B cell (primary cell): ENCODE measurements around the gene DOCK6. TPM values are rescaled to one million over a fixed set of nuclear protein-coding genes. Genes with fewer than 3 reads are reported as not detected.

Source experiments
- ATAC-seq: fragments of 200-7000 bp; cut with Tn5 transposase; one replicate; pipeline ENCODE4 v1.10.0; 2021; ENCODE audit warnings: low read depth, mild to moderate bottlenecking, moderate number of reproducible peaks, moderate library complexity
- CTCF ChIA-PET: fragments of 350-600 bp; sonication (Branson Sonifier 250); formaldehyde crosslinking; loops from one replicate; lab custom pipeline; 2021; ENCODE audit warnings: antibody characterized with exemption, inconsistent platforms; lab: Charles Lee
- POLR2A ChIA-PET: fragments of 350-600 bp; sonication (Branson Sonifier 250); formaldehyde crosslinking; loops from one replicate; lab custom pipeline; 2021; ENCODE audit warnings: antibody characterized with exemption; lab: Charles Lee
- DNase-seq: peaks from one replicate; pipeline ENCODE4 v3.0.0; 2013
- H2AFZ ChIP-seq: 2 replicates; pipeline ENCODE4 v1.6.1; 2012; ENCODE audit warnings: mild to moderate bottlenecking, low read depth, low read length; ENCODE audit not compliant: insufficient read depth, poor library complexity, severe bottlenecking
- H3K27ac ChIP-seq, 2 donors: 1 replicate in 1 of 2; 2 replicates in 1 of 2; pipeline ENCODE4 v1.5.1; 2012 to 2013; ENCODE audit warnings: low read length in 2 of 2, mild to moderate bottlenecking in 2 of 2, moderate library complexity in 1 of 2
- H3K27me3 ChIP-seq, 4 experiments: fragments of 200-600 bp in 1 of 4; sonication (generic) in 1 of 4; replicated peaks in 1 of 4; 1 replicate in 2 of 4; 2 replicates in 2 of 4; pipeline versions ENCODE4 v1.6.1 to v1.7.0; 2013 to 2016; ENCODE audit warnings: low read length in 3 of 4, mild to moderate bottlenecking in 2 of 4, mixed read lengths in 1 of 4, moderate library complexity in 1 of 4; ENCODE audit not compliant: insufficient read depth in 4 of 4, control insufficient read depth in 3 of 4; ENCODE audit errors: control extremely low read depth in 1 of 4
- H3K36me3 ChIP-seq, 2 experiments: replicated peaks in 1 of 2; 1 replicate in 1 of 2; 2 replicates in 1 of 2; pipeline versions ENCODE4 v1.6.1 to v1.7.1; 2013; ENCODE audit warnings: low read length in 1 of 2; ENCODE audit not compliant: insufficient read depth in 2 of 2, control insufficient read depth in 1 of 2; ENCODE audit errors: control extremely low read depth in 1 of 2, extremely low read depth in 1 of 2
- H3K4me1 ChIP-seq, 2 donors: fragments of 200-600 bp in 1 of 2; sonication (generic) in 1 of 2; 1 replicate in 1 of 2; 2 replicates in 1 of 2; pipeline versions ENCODE4 v1.5.1 to v1.6.1; 2013 to 2017; ENCODE audit warnings: low read length in 2 of 2; ENCODE audit not compliant: control insufficient read depth in 2 of 2, insufficient read depth in 2 of 2
- H3K4me2 ChIP-seq: replicated peaks from 2 replicates; pipeline ENCODE3; 2012; ENCODE audit warnings: mild to moderate bottlenecking, low read depth, low read length; ENCODE audit not compliant: poor library complexity, severe bottlenecking
- H3K4me3 ChIP-seq, 5 experiments: fragments of 200-600 bp in 1 of 5; sonication (generic) in 1 of 5; 1 replicate in 3 of 5; 2 replicates in 2 of 5; pipeline versions ENCODE4 v1.5.1 to v1.7.0; 2011 to 2016; ENCODE audit warnings: low read length in 4 of 5, mild to moderate bottlenecking in 4 of 5, low read depth in 2 of 5, control low read depth in 1 of 5, moderate library complexity in 1 of 5; ENCODE audit not compliant: insufficient read depth in 1 of 5; ENCODE audit errors: control extremely low read depth in 1 of 5, extremely low read depth in 1 of 5
- H3K79me2 ChIP-seq: fragments of 200-600 bp; sonication (generic); one replicate; pipeline ENCODE4 v1.6.0; 2016; ENCODE audit warnings: low read length; ENCODE audit not compliant: control insufficient read depth, insufficient read depth
- H3K9ac ChIP-seq: fragments of 200-600 bp; sonication (generic); 2 replicates; pipeline ENCODE4 v1.6.1; 2017; ENCODE audit warnings: mild to moderate bottlenecking, low read length, moderate library complexity
- H3K9me3 ChIP-seq, 3 donors: one replicate each; pipeline versions ENCODE4 v1.6.1 to v1.7.1; 2013; ENCODE audit warnings: low read length in 2 of 3; ENCODE audit not compliant: control insufficient read depth in 2 of 3, insufficient read depth in 1 of 3; ENCODE audit errors: control extremely low read depth in 1 of 3
- H4K20me1 ChIP-seq: 2 replicates; pipeline ENCODE4 v1.6.0; 2012; ENCODE audit warnings: mild to moderate bottlenecking, low read length; ENCODE audit not compliant: insufficient read depth, control insufficient read depth, poor library complexity, severe bottlenecking
- H3K27ac Mint-ChIP-seq: one replicate; pipeline ENCODE4 v1.8.0; 2021; ENCODE audit warnings: mixed read lengths
- H3K27me3 Mint-ChIP-seq: one replicate; pipeline ENCODE4 v1.8.0; 2021; ENCODE audit warnings: mixed read lengths
- H3K4me1 Mint-ChIP-seq: one replicate; pipeline ENCODE4 v1.8.0; 2021; ENCODE audit warnings: mixed read lengths
- H3K4me3 Mint-ChIP-seq: one replicate; pipeline ENCODE4 v1.8.0; 2021; ENCODE audit warnings: mixed read lengths
- H3K9me3 Mint-ChIP-seq: one replicate; pipeline ENCODE4 v1.8.0; 2022; ENCODE audit warnings: mixed read lengths; ENCODE audit not compliant: insufficient read depth
- CTCF ChIP-seq: fragments of 200-600 bp; IDR thresholded peaks from one replicate; pipeline ENCODE4 v1.8.0; 2022; ENCODE audit warnings: antibody characterized with exemption, mild to moderate bottlenecking
- EZH2 ChIP-seq: IDR thresholded peaks from 2 replicates; pipeline ENCODE4 v1.6.1; 2012; ENCODE audit warnings: borderline replicate concordance, low read depth, mild to moderate bottlenecking, moderate library complexity, low read length; ENCODE audit not compliant: insufficient read depth, poor library complexity, severe bottlenecking
- WGBS: methylation state at CpG from one replicate; pipeline ENCODE4 v1.1.5; 2013; ENCODE audit warnings: missing lambda C conversion rate; ENCODE audit not compliant: insufficient coverage; 5-methylcytosine and 5-hydroxymethylcytosine counted together
- intact Hi-C: fragments of 100-400 bp; cut with micrococcal nuclease; formaldehyde crosslinking; loops from one replicate; pipeline ENCODE4 v1.10.0; 2022
- polyA plus RNA-seq: library from polyadenylated mRNA; depleted of rRNA; stranded (reverse); fragments of >200 nt; gene quantifications from 2 replicates; pipeline ENCODE4 v1.2.3, GENCODE V29; 2012
- total RNA-seq, 2 donors: library from RNA; stranded (reverse); fragments of 120-200 nt in 1 of 2; gene quantifications; 1 replicate in 1 of 2; 2 replicates in 1 of 2; pipeline versions ENCODE4 v1.2.3 to v1.2.4, GENCODE V29; 2013 to 2022

The DOCK6 gene
- total and polyA plus RNA-seq, 2 donors (not counting 1 experiment from before 2014, with no cell fraction given) = 5.3 to 11.9 TPM

GRCh38 chr19:11278670-11279069 is 16.3 kb upstream of the DOCK6 start:
- H3K9me3 ChIP-seq = peaks cover 0 to 38% (median 0%) of the 10 kb centered on the region in 3 donors
- no peaks in the 10 kb centered on the region for H3K36me3 ChIP-seq
- WGBS = no CpG with 5 or more reads among the region's 6 CpGs
- intact Hi-C loops = no loop called here
- H3K9ac ChIP-seq = no peak overlapping the region
- CTCF ChIA-PET = interaction anchor here (0.6 kb wide), 1 partner anchor 532 kb away, joined by 4 read pairs; no protein-coding TSS in a partner anchor
- H3K27ac ChIP-seq = no peak overlapping the region
- peaks cover 5 to 10% of the 10 kb centered on the region in 2 donors for H3K4me1 ChIP-seq
- TF ChIP-seq EZH2 (no peak), CTCF (no peak)
- POLR2A ChIA-PET = no interaction called here
- H3K9me3 Mint-ChIP-seq = peaks cover 3% of the 10 kb centered on the region
- DNase-seq (no peak), ATAC-seq (no peak)
- H2AFZ ChIP-seq = no peak overlapping the region
- peaks cover 17% of the 10 kb centered on the region for H3K27me3 Mint-ChIP-seq
- no peak overlapping the region for H3K27ac Mint-ChIP-seq
- no peaks in the 10 kb centered on the region for H4K20me1 ChIP-seq
- H3K4me3 ChIP-seq = no peak overlapping the region
- no peak overlapping the region for H3K4me2 ChIP-seq
- H3K79me2 ChIP-seq = no peaks in the 10 kb centered on the region
- peaks cover 0 to 16% (median 2%) of the 10 kb centered on the region in 4 experiments for H3K27me3 ChIP-seq
- H3K4me3 Mint-ChIP-seq = no peak overlapping the region
- H3K4me1 Mint-ChIP-seq = peaks cover 7% of the 10 kb centered on the region

- WGBS = 100% methylated on average over 1 of the region's 4 CpGs
- peaks cover 0 to 30% (median 0%) of the 10 kb centered on the region in 3 donors for H3K9me3 ChIP-seq
- ChIA-PET POLR2A (no interaction called here), CTCF (no interaction called here)
- H3K4me1 Mint-ChIP-seq = peaks cover 3% of the 10 kb centered on the region
- H3K4me3 ChIP-seq = no peak overlapping the region
- DNase-seq = no peak
- no peaks in the 10 kb centered on the region for H3K79me2 ChIP-seq
- no peaks in the 10 kb centered on the region for H3K36me3 ChIP-seq
- H3K4me1 ChIP-seq = peaks cover under 1 to 2% of the 10 kb centered on the region in 2 donors
- intact Hi-C loops = no loop called here
- no peak overlapping the region for H3K9ac ChIP-seq
- no peak overlapping the region for H2AFZ ChIP-seq
- ATAC-seq = no peak
- H3K27ac Mint-ChIP-seq = no peak overlapping the region
- no peak overlapping the region for H3K4me2 ChIP-seq
- H3K27me3 ChIP-seq = peaks cover 0 to 13% (median 2%) of the 10 kb centered on the region in 4 experiments
- no peaks in the 10 kb centered on the region for H4K20me1 ChIP-seq
- H3K27ac ChIP-seq = no peak overlapping the region
- peaks cover 2% of the 10 kb centered on the region for H3K9me3 Mint-ChIP-seq
- TF ChIP-seq EZH2 (no peak), CTCF (no peak)
- H3K27me3 Mint-ChIP-seq = peaks cover 10% of the 10 kb centered on the region
- no peak overlapping the region for H3K4me3 Mint-ChIP-seq
Measured at GRCh38 chr19:11274533-11275086, 12.3 kb upstream of the DOCK6 start.
